ENCODE measurements around the gene GAS6.

- TF ChIP-seq CTCF (IDR thresholded peaks at IDR 0.05) (no peak), POLR2AphosphoS5 (IDR thresholded peaks at IDR 0.05; ENCODE audit: low read depth, low read length) (no peak), REST (IDR thresholded peaks at IDR 0.05; ENCODE audit: insufficient read depth in 1 of 2, low read depth in 2 of 2, low read length in 1 of 2) (no peak)
These were observed 75.3 kb downstream of the GAS6 start for GRCh38 chr13:113788413-113789135.
